T-helper 2 cell (primary cell): ENCODE data around the gene ANKRD31.

Experiments
- DNase-seq, 5 experiments: peaks; one replicate each; pipeline versions ENCODE4 v3.0.0 to v3.0.0-alpha.2; 2012 to 2022

Gene ANKRD31

DNA sequence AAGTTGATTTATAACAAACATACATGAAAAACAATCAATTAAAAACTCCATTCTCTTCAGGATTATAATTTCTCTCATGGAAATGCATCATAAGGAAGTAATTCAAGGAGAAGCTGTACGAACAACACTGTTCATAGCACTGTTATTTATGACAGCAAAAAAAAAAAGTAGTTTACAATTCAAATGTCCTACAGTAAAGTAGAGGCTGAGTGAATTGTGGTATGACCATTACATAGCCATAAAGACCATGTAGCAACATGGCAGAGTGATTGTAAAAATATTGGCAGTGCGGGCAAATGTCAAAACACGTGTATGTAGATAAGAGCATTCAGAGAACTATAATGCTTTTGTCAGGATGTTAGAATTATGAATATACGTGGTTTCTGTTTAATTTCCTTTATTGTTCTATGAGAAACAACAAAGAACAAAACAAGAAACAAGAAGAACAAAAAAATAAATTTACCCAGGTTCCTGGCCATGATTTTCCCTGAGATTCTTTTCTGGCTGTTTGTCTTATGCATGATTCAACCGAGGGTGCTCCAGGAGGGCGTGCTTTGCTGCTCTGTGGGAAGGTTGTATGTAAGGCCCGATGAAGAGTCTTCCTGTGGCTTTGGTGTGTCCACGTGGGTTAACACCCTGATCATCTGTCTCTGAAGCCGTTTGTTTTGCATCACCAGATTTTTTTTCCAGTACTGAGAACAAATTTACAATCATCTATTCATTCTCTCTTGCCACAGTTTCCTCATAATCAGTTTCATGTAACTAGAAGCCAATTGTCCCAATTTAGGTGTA lies 213.1 kb downstream of the ANKRD31 start:
- peak in 2 of 5 experiments; percentile 59 to 61 for DNase-seq

DNA sequence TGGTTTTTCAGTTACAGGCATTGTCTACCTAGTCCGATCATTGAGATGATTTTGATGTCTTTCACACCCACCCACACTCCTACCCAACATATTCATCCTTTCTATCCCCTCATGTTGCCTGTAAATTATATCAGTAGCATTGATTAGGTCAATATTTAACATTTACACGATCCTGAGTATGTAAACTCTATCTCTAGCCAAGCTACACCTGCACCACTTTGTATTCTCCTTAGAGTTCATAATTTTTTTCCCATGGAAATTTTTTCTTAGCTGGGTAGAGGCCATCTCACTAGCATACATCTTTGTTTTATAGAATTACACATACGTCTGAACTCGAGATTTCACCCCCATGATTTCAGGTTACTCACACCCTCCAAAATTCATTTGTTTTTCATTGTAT lies 214.9 kb downstream of the ANKRD31 start:
- DNase-seq: no peak

DNA sequence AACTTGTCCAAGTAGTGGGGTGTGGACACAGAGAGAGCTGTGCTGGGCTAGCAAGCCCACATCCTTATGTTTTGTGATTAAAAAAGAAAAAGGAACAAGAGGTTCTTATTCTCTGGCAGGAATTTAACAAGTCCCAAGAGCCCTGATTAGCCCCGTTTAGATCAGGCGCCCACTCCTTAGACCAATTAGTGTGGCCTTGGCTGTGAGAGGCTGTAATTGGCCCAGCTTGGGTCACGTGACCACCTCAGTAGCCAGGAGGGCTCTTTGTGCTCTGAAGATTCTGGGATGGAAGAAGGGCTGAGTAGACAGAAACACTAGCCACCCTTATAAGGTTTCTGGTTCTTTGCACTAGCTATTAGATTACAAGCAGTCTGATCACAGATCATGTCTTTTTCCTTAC lies 215.5 kb downstream of the ANKRD31 start:
- DNase-seq: no peak

- no peak for DNase-seq
Measured at GRCh38 chr5:75020016-75020656, 216.5 kb downstream of the ANKRD31 start.

DNA sequence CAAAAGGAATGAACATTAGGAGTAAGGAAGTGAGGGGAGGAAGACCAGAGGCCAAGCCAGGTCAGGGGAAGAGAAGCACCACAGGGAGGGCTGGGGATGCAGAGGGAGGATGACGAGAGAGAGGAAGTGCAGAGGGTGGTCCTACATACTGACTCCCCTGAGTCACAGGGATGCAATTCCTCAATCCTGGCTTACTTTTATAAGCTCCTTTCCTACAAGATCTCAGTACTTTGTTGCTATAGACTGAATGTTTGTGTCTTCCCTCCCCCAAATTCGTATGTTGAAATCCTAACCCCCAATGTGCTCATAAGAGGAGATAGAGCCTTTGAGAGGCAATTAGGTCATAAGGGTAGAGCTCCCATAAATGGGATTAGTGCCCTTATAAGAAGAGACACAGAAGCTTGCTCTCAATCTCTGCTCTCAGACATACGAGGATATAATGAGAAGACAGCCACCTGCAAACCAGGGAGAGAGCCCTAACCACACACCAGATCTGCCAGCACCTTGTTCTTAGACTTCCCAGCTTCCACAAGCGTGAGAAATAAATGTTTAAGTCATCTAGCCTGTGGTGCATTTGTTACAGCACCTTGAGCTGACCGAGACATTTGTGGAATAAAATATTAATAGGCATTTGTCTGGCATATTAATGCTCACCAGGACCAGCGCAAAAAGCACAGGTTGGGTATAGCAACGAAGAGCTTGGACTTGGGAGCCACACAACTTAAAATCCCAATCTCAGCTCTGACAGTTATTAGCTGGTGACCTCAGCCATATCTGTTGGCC lies 217.7 kb downstream of the ANKRD31 start:
- no peak for DNase-seq
